ENCODE measurements around the gene FAHD2A. TPM values are rescaled to one million over a fixed set of nuclear protein-coding genes. Genes with fewer than 3 reads are reported as not detected.
A peak's percentile ranks its signal among the peaks of the same experiment; 100 is the strongest.

FAHD2A gene
- total and polyA plus RNA-seq, 2 of the 8 experiments (the other 6 are each of a cell fraction or from before 2014, with no cell fraction given) = 24.2 to 26.7 TPM

- H3K14ac ChIP-seq (ENCODE audit: insufficient read length) = no peak overlapping the region
- no peaks in the 10 kb centered on the region; a peak in 1 of 7 replicates for H3K27me3 ChIP-seq (replicated peaks in 1 of 4; ENCODE audit: control insufficient read depth in 3 of 4, extremely low read depth in 1 of 4, insufficient read depth in 3 of 4, low read length in 3 of 4)
- DNase-seq (ENCODE audit: low read depth in 1 of 2, low spot score in 2 of 2) (peak in 1 of 2 experiments; percentile 73), FAIRE-seq (no peak)
- H2AFZ ChIP-seq (ENCODE audit: low read length) = no peak overlapping the region
- H2BK120ac ChIP-seq (replicated peaks; ENCODE audit: low read depth, low read length) = no peak overlapping the region
- 61% methylated on average over 7 of the region's 8 CpGs; no CpG with 5 or more reads in 1 of the 2 experiments for WGBS, 2 experiments (ENCODE audit: extremely low coverage in 1 of 2, insufficient coverage in 1 of 2, insufficient read length in 1 of 2, insufficient replicate concordance in 2 of 2, low coverage in 1 of 2, low lambda C conversion rate in 2 of 2, missing lambda C conversion rate in 1 of 2)
- no peaks in the 10 kb centered on the region for H3K36me3 ChIP-seq (ENCODE audit: control insufficient read depth in 2 of 4, insufficient read depth in 4 of 4, low read length in 3 of 4)
- H4K91ac ChIP-seq (replicated peaks; ENCODE audit: insufficient read length, low read length) = no peak overlapping the region
- H3K27ac ChIP-seq (ENCODE audit: low read depth, low read length) = no peak overlapping the region
- peaks cover 53 to 91% of the 10 kb centered on the region in 2 experiments for H3K9me3 ChIP-seq (ENCODE audit: insufficient read depth in 2 of 2, low read depth in 1 of 2, low read length in 1 of 2)
- no peak overlapping the region for H2BK5ac ChIP-seq (ENCODE audit: low read depth, low read length)
- no peak overlapping the region for H3K56ac ChIP-seq (replicated peaks; ENCODE audit: insufficient read length, low read depth, low read length)
- no peak overlapping the region for H2BK15ac ChIP-seq (ENCODE audit: low read length)
- no peak overlapping the region for H3K4me2 ChIP-seq (ENCODE audit: insufficient read depth in 1 of 2, low read depth in 2 of 2, low read length in 2 of 2)
- ChIA-PET CTCF (ENCODE audit: partially characterized antibody) (no interaction called here), POLR2A (ENCODE audit: partially characterized antibody) (no interaction called here)
- no peaks in the 10 kb centered on the region for H3K23me2 ChIP-seq (ENCODE audit: low read depth, low read length)
- H3K4ac ChIP-seq (replicated peaks; ENCODE audit: insufficient read length, low read depth, low read length) = no peak overlapping the region
- no peak overlapping the region for H3K23ac ChIP-seq (ENCODE audit: insufficient read length)
- H4K5ac ChIP-seq (ENCODE audit: insufficient read length, low read depth, low read length) = no peak overlapping the region
- H4K8ac ChIP-seq (ENCODE audit: extremely low read depth, insufficient read depth, low read length) = no peak overlapping the region
- H2BK12ac ChIP-seq (ENCODE audit: low read depth, low read length) = no peak overlapping the region
- H3K79me1 ChIP-seq (ENCODE audit: low read depth, low read length) = no peaks in the 10 kb centered on the region
- no peak overlapping the region for H2AK5ac ChIP-seq (ENCODE audit: low read depth, low read length)
- H3K9ac ChIP-seq (replicated peaks in 1 of 4; ENCODE audit: extremely low read depth in 1 of 4, low read depth in 3 of 4, low read length in 3 of 4) = no peak overlapping the region
- H3K4me3 ChIP-seq (ENCODE audit: extremely low read depth in 1 of 4, insufficient read depth in 2 of 4, low read depth in 3 of 4, low read length in 4 of 4) = no peak overlapping the region
- no peaks in the 10 kb centered on the region for H4K20me1 ChIP-seq (replicated peaks in 1 of 2; ENCODE audit: control insufficient read depth in 1 of 2, insufficient read depth in 2 of 2, low read length in 2 of 2)
- H3K79me2 ChIP-seq (ENCODE audit: control insufficient read depth in 1 of 2, insufficient read depth in 2 of 2, low read length in 2 of 2) = no peaks in the 10 kb centered on the region
- TF ChIP-seq PHF8 (conservative IDR thresholded peaks at IDR 0.05; ENCODE audit: low read depth, low read length) (no peak), RFX5 (IDR thresholded peaks at IDR 0.05; ENCODE audit: borderline replicate concordance, low read depth, low read length) (no peak), SIN3A (conservative IDR thresholded peaks at IDR 0.05 in 1 of 2, IDR thresholded peaks at IDR 0.05 in 1 of 2; ENCODE audit: low read depth in 1 of 2, low read length in 2 of 2) (no peak), CTCF (IDR thresholded peaks at IDR 0.05; ENCODE audit: control extremely low read depth in 1 of 3, insufficient read depth in 1 of 3, low read depth in 1 of 3, low read length in 3 of 3) (peak in 1 of 3 experiments; percentile 9; a peak in 1 of 4 replicates)
- H3K18ac ChIP-seq (ENCODE audit: extremely low read depth, low read length) = no peak overlapping the region
- H3K4me1 ChIP-seq (replicated peaks in 1 of 4; ENCODE audit: control insufficient read depth in 3 of 4, insufficient read depth in 4 of 4, low read length in 3 of 4) = peaks cover 0 to 6% (median 0%) of the 10 kb centered on the region in 4 experiments; a peak in 1 of 7 replicates
- H2BK20ac ChIP-seq (ENCODE audit: low read length) = no peak overlapping the region
Observed at GRCh38 chr2:95379371-95379831, 23.1 kb upstream of the FAHD2A start.
